GM18858 (cell line): ENCODE measurements around the gene RNF5.
A peak's percentile ranks its signal among the peaks of the same experiment; 100 is the strongest.
"Not testable (repeated sequence)": the region's sequence is repeated elsewhere in the genome, so short reads cannot be mapped to it uniquely, and the experiment has no call there.

Experiments
- ATAC-seq: cut with Tn5 transposase; IDR thresholded peaks from one replicate; pipeline ENCODE4 v1.9.1; 2021; ENCODE audit not compliant: unreplicated experiment

Gene RNF5

DNA sequence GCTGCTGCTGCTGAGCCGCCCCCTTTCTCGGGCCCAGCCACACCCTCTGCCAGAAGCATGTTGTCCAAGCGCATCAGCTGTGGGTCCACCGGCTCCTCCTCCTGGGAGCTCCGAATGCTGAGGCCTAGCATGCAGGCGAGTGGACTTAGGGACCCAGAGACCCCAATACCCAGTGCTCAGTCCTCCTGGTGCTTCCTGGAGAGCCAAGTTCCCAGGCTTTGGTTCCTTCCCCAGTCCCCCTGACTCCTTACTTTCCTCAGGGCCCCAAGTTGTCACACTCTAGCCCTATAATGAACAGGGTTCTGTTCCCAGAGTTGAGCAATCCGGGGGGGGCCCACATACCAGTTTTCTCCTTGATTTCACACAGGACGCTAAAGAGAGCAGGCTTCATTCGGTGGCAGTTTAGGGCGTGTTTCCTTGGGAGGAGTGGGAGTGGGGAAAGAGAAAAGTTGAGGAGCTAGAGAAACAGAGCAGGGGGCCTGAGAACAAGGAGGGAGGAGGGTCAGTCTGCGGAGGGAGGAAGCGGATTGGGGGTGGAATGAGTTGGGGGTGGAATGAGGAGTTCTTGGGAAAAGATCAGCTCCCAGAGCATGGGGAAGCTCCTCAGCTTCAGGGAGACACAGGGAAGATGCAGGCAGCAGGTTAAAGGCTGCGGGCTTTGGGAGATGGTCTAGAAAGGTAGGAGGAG, 10.3 kb downstream of the RNF5 start:
- ATAC-seq, result no peak

DNA sequence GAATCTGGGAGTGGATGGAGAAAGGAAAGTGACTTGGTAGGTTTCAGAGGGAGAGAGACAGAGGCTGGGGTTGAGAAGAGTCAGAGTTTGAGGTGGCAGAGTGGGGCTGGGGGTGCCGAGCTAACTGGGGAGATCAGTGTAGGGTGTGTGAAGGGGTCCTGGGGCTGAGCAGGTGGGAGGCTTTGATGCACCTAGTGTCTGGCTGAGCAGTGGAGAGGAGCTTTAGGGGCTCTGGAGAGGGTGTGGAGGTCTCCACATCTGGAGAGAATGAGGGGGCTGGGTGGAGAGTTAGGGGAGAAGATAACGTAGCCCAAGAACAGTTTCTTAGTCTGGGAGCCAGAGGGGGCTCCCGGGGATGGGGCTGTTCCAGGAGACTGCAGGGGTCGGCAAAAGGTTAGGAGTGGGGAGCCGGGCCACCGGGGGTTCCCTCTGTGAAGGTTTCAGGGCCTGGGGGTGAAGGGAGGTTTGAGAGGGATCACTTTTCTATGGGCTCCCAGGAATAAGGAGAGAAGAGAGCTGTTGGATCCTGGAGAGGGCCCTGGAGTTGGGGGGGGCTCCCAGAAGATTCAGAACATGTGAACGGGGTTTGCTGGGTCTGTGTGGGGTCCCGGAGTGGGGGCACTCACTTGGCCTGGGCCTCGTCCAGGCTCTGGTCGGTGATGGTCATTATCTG, 11.0 kb downstream of the RNF5 start:
- ATAC-seq, result no peak

DNA sequence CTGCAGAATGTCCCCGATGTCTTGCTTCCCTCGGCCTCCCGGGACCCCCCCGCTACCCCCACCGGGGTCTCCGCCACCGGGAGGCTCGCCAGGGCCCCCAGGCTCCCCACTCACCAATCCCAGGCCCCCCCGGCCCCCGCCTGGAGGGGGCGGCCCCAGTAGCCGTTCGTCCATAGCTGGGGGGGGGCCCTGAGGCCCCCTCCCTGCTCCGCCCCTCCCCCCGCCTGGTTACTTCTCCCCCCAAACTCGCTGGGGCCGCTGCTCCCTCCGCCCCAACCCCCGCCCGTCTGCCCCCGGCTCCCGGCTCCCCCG, 11.5 kb downstream of the RNF5 start:
- ATAC-seq, result no peak

DNA sequence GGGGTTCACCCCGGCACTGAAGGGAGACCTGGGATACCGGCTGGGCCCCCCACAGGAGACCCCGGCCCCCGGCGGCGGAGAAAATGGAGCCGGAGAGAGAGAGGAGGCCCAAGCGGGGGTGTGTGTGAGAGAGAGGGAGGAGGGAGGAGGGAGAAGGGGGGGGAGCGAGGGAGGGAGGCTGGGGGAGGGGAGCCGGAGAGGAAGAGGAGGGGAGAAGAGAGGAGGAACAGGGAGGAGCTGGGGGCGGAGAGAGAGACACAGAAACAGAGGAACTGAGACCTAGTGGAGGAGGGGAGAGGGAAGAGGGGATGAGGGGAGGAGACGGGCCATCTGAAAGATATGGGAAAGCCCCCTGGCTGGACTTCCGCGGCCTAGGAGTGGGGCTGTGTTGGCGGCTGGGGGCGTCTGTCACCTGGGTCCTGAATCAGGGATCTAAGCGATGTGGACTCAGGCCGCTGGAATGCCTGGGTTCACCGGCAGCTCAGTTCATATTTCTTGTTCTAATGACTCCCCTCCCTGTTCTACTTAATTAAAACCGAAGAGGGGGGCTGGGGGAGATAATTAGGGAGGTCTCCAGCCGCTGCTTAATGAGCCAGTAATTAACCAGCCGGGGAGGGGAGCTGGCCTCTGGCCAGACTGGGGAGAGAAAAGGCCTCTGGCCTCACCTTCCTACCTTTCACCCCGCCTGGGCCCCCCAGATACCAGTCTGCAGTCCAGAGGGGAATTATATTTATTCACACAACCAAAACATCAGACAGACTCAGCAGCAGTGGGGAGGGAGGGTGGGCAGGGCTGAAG, 12.0 kb downstream of the RNF5 start, which contains the start of gene PBX2:
Gene PBX2 (minus strand): TSS at position 149 of the 798 bp plus-strand sequence. CDS start 287 bp downstream, outside the sequence.
- no peak for ATAC-seq

DNA sequence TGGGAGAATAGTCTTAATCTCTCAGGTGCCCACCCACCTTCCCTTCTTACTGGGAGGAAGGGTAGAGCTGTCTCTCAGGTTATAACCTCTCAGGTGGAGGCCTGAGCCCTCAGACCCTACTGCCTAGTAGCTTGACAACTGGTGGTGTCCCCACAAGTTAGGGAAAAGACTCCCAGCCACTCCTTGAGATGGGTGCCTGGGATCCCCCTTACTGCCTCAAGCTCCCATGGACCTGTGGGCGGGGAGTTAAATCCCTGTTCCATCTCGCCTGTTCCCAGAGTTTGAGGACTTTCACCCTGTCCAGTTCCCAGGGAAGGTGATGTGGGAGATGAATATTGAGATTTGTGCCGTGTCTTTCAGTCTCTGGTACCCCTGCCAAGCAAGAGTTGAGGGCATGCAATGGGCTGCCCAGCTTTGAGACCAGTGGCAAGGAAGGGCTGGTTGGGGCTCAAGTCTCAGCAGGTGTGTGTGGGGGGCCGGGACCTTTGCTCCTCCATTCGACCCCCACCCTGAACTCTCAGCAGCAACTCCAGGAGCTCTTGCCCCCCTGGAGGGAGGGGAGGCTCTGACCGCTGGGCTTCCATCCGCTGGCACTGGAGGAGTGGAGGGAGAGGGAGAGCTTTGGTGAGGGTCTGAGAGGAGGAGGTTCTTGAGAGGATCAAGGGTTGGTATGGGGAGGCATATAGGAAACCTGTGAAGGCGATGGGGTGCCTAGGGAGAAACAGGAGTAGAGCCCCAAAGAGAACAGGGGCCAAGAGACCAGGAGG, 12.9 kb downstream of the RNF5 start:
- ATAC-seq, result no peak

DNA sequence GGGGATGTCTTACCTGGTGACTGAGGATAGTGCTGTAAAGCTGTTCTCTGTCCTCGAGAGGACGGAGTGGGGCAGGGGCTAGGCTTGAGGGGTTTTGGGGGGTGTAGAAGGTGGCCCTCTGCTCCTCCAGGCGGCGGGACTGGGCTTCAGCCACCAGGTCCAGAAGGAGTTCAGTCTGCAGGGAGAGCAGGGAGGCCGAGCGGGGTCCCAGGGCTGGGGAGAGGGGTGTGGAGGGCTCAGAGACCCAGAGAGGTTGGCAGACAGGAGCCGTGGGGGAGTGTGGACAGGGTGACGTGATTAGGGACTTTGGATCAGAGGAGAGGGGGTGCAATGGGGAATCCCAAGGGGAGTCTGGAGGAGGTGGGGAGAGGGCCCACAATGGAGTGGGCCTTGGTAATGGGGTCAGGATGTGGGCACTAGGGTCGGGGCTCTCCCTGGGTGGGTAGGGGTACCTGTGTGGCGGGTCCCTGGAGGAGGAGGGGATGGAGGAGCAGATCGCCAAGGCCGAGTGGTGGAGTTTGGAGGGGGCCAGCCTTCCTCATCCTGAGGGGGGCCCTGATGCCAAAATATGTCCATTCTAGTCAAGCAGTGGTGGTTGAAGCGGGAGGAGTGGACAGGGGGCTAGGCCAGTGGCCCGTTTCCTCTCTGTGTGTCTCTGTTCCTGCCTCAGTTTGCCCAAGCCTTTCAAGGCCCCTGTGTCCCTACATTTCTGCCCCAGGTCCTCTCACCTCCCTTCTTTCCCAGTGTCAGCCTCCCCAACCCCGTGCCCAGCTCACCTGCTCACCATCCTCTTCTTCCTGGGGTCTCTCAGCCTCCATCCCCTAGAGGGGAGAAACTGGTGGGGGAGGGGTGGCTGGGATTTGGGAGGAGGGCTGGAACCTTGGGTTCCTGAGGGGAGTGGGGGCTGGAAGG, 13.7 kb downstream of the RNF5 start:
- ATAC-seq, result no peak

DNA sequence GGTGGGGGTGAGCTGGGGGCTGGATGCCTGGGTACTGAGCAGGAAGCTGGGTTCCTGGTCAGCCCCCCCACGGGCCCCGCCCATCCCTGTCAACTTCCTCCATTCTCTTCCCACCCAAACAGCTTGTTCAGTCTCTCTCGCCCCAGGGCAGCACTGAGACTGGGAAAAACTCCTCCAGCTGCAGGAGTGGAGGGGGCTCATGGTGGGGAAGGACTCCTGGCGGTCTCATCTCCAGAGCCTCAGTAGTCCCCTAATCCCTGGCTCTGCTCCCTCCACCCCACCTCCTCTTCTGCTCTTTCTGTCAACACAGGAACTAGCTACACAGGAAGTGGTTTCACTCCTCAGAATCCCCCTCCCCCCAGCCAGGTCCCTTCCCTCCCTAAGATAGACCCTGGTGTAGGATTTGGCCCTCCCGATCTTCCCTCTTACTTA, 14.4 kb downstream of the RNF5 start, which contains the start of gene GPSM3:
Gene GPSM3 (minus strand): TSS at position 36 of the 432 bp plus-strand sequence. CDS start 130 bp downstream, outside the sequence.
- no peak for ATAC-seq

DNA sequence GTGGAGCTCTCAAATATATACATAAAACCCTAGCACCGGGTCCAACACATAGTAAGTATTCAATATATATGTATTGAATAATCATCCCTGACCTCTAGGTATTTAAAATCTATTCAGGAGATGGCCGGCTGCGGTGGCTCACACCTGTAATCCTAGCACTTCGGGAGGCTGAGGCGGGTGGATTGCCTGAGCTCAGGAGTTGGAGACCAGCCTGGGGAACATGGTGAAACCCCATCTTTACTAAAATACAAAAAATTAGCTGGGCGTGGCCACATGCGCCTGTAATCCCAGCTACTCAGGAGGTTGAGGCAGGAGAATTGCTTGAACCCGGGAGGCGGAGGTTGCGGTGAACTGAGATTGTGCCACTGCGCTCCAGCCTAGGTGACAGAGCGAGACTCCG, 14.9 kb downstream of the RNF5 start:
- not testable (repeated sequence) for ATAC-seq

DNA sequence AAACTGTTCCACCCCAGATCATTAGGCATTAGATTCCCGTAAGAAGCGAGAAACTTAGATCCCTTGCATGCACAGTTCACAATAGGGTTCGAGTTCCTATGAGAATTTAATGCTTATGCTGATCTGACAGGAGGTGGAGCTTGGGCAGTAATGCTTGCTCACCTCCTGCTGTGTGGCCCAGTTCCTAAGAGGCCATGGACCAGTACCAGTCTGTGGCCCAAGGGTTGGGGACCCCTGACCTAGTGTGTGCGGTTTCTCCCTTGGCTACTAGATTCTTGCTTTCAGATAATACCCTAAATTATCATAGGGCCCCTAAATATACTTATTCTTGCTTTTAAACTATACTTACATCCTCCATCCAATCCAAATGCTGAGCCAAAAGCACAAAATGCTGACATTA, 16.2 kb downstream of the RNF5 start:
- ATAC-seq, result no peak

DNA sequence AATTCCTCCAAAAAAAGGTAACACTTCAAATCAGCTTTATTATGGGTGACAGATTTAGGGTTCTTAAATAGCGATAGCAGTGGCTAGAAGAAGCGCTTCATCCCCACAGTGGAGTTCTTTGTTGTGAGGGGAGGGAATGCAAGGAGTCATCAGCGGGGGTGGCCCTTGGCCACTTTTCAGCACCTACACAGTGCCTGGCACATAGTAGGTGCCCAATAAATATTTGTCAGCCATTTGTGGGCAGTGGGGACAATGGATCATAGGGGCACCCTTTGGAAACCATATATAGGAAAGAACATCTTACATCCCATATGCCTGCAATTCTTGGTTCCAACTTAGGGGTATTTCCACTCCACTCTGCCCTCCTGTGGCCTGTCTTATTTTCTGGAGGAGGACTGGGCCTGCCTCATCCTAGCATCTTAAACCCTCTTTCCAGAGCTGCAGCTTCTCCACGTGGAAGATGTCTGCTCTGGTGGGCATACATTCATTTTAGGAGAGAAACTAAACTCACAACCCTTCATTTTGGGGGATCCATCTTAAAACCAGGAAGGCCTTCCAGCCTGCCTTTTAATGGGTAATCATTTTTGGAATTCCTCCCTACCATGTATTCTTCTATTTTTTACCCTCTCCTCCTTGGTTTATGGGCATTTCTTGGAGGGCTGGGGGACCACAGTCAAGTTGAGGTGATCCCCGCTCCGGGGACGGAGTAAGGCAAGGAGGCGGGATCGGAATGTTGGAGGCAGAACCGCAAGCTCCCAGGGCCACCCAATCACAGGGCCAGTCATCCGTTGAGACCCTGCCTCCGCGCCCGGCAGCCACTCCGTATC, 16.8 kb downstream of the RNF5 start:
- no peak for ATAC-seq

DNA sequence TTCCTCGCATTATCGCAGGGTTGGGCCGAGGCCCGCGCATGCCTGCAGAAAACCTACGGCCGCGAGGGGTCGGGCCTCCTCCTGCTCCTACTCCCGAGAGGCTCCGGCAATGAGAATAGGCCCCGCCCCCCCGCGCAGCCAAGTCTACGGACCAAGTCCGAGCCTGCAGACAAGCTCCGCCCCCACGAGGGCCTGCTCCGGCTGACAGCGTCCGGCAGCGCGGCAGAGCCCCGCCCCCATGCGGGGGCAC, 17.4 kb downstream of the RNF5 start:
- ATAC-seq, result peak; percentile 59

DNA sequence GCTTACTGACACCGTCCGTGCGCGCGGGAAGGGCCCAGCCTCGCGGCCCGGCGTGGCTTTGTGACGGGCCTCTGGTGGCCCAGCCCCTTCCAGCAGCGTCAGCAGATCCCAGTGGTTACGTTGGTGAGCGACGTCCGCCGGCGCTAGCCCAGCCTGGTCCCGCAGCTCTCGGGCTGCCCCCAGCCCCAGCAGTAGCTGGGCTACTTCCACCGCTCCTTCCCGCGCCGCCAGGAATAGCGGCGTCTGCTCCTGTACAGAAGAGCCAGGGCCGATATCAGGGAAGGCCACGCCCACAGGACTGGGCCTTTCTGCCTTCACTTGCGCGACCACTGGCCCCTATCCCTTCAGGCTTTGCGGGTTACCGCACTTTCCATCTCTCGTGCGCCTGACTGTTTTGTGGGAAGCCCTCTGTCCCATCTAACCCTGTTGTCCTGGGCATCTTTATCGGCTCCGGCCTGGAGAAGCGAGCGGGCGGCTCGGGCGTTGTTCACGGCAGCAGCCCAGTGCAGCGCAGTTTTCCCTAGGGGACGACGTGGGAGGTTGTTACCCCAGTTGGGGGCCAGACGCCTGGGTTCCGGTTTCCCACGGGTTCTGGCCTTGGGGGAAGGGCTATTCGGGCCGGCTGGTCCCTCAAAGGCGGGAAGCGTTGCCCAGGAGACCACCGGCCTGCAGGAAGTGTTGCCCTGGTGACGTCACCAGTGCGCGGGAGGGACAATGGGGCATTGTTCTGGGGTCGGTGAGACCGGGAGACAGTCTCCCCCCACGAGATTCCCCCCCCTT, 17.9 kb downstream of the RNF5 start:
- peak; percentile 71 for ATAC-seq

DNA sequence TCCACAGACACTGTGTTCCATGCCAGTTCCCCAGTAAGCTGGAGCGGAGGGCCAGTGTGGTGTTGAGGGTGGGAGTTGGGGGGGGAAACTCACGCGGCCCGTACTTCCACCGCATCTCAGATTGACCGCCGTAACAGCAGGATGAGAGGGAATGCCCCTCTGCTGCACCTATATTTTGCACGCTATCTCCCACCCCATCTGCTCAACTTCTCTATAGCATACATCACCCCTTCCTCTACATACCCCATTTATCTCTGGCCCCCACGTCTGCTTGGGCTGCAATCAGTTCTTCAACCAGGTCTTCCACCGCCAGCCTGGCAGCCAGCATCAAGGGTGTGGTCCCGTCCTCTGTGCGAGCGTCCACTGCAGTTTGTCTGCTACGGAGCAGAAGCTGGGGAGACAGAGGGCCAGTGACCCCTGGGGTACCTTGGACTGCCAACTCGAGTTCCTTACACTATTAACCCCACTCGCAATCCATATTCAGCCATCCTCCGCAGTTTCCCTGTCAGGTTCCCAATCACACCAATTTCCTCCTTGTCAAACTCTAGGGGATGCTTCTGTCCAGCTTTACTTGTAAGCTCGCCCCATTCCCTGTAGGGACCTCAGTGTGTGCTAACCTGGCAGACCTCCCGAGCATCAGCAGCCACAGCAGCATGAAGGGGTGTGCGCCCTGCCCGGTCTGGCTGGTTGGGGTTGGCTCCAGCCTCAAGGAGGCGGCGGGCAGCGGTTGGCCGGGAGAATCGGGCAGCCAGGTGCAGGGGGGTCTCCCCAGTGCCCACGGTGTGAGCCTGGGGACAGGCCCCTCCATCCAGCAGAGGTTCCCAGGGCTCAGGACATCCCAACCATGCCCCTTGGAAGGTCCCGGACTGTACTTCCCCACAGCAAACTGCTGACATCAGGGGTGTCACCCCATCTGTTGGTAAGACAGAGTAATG, 18.7 kb downstream of the RNF5 start:
- ATAC-seq, result no peak

DNA sequence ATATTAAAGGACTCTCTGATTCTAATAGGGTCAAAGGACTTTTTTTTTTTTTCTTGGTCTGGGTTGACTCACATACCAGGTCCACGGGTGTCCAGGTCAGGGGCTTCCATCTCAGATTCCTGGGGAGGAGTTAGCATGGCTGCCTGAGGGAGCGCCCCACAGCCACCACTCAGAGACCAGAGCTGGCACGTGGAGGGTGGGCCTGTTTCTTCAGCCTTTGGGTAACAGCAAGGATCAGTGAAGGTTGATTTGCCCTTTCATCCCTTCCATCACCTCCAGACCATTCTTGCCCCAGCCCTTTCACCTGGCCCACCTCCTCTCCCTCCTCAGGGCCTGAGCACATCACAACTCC, 20.1 kb downstream of the RNF5 start:
- no peak for ATAC-seq

DNA sequence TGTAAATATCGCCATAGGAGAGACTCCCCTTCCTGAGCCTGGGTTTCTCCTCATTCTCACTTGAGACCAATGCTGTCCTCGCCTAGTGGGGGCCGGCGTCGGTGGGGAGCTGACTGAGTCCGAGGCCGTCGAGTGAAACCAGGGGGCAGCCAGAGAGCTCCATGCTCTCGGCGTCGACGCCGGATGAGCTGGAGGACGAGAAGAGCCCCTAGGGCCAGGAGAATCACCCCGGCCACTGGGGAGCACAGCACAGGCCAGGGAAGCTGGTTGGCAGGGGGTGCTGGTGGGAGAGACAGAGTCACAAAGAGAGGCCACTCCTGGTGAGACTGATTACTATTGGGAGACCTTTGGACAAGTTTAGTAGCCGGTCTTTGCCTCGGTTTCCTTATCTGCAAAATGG, 20.7 kb downstream of the RNF5 start:
- ATAC-seq, result no peak

DNA sequence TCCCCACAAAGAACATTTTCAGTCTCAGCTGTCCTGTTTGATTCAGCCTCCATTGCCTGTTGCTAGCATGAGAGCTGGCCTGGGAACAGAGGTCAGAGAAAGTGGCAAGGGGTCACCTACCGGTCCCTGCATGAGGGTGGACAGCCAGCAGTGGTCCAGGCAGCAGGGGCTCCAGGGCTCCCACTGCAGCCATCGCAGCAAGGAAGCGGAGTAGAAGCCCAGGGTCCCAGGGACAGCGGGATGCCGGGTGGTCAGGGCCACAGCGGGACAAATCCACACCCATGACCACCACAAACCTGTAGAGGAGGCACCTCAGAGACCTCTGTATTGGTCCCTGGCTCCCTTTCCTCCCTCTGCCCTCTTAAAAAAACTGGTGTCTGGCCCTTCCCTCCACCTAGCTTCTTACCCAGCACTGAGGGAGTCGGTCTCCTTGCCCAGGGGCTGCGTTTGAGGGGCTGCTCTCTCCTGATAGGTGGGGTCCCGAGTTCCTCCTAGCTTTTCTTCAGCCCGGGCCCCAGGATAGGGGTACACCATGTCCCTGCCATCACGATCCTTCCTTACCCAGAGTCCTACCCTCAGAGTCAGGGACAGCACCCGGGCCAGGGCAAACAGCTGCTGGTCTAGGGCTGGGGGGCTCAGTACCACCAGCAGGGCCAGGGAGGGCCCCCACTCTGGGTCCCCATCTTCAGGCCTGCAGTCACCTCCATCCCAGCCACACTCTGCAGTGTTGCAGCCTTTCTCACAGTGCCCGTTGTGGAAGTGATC, 22.7 kb downstream of the RNF5 start:
- no peak for ATAC-seq

DNA sequence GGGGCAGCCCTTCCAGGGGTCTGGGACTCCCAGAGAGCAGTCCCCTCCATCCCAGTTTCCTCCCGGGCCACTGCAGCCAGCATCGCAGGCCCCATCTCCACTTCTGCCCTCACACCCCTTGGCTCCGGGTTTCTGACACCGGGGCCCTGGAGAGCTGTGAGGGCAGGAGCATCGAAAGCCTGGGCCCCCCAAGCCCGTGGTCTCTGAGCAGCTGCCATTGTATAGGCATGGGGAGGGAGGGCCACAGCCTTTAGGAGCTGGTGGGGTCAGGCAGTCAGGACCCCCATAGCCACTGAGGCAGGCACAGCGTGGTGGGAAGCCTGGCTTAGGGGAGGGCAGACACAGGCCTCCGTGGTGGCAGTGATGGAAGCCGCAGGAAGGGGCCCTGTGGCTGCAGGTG, 24.0 kb downstream of the RNF5 start:
- ATAC-seq, result no peak
